ENCODE measurements around the gene ABI1. TPM values are rescaled to one million over a fixed set of nuclear protein-coding genes. Genes with fewer than 3 reads are reported as not detected.

The ABI1 gene
- total RNA-seq, 1 experiment from 2014 or later: 36.9 TPM

DNA sequence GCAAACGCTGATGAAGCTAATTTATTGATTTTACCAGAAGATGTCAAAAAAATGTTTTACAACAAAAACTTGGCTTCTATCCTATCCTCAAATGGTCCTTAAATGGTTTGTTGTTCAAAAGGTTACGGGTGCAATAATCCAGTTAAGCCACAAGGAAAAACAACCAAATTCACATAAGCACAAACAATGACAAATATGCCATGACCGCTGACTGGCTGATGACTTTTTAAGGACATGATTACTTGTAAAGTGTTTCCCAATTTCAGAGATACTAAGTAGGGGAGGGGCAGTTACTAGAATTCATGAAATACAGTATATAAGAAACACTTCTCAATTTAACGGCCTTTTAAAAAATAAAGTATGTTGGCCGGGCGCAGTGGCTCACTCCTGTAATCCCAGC is 28.8 kb downstream of the ABI1 start:
- Histone ChIP-seq H2BK20ac (ENCODE audit: low read depth, low read length, poor library complexity, severe bottlenecking) (no peak overlapping the region), H3K79me2 (ENCODE audit: insufficient read depth, low read length) (peaks cover 4% of the 10 kb centered on the region; the same call in 1 of the 2 replicates), H3K4me1 (ENCODE audit: insufficient read depth, low read length) (0 out of 2 replicates have a peak, but pooled peaks cover 2% of the 10 kb centered on the region), H2AFZ (ENCODE audit: low read length) (no peak overlapping the region), H2BK120ac (ENCODE audit: low read depth, low read length, poor library complexity, severe bottlenecking) (no peak overlapping the region), H3K23ac (ENCODE audit: insufficient read length, low read depth, low read length) (no peak overlapping the region), H3K4me2 (ENCODE audit: insufficient read depth, insufficient read length, low read length) (no peak overlapping the region), H2AK5ac (ENCODE audit: insufficient read length, low read length) (no peak overlapping the region), H2BK5ac (ENCODE audit: insufficient read length, low read length) (no peak overlapping the region), H3K27me3 (ENCODE audit: insufficient read depth, low read length) (no peaks in the 10 kb centered on the region), H3K4ac (ENCODE audit: low read depth, low read length) (no peak overlapping the region), H2BK15ac (ENCODE audit: low read depth, low read length) (no peak overlapping the region), H3K9ac (ENCODE audit: extremely low read depth, insufficient read length, low read length) (no peak overlapping the region), H3K9me3 (ENCODE audit: control insufficient read depth, low read depth, low read length) (no peaks in the 10 kb centered on the region), H3K79me1 (ENCODE audit: insufficient read depth, low read depth, low read length, poor library complexity, severe bottlenecking) (peaks cover 4% of the 10 kb centered on the region), H4K5ac (ENCODE audit: insufficient read length, low read depth, low read length) (no peak overlapping the region), H3K18ac (ENCODE audit: insufficient read length, low read depth, low read length) (no peak overlapping the region), H4K20me1 (ENCODE audit: control insufficient read depth, insufficient read depth, insufficient read length) (no peaks in the 10 kb centered on the region), H3K56ac (ENCODE audit: insufficient read length, low read depth, low read length) (no peak overlapping the region), H4K91ac (ENCODE audit: insufficient read length, low read depth, low read length) (no peak overlapping the region), H3K27ac (ENCODE audit: insufficient read length, low read depth, low read length) (no peak overlapping the region), H4K8ac (replicated peaks; ENCODE audit: insufficient read length, low read depth, low read length) (no peak overlapping the region), H2BK12ac (ENCODE audit: insufficient read length, low read depth, low read length) (no peak overlapping the region), H3K23me2 (ENCODE audit: insufficient read length, low read depth, low read length, poor library complexity, severe bottlenecking) (no peaks in the 10 kb centered on the region), H3K14ac (ENCODE audit: insufficient read depth, low read length) (no peak overlapping the region), H3T11ph (ENCODE audit: low read length) (no peak overlapping the region)
- no peak for DNase-seq
- WGBS (ENCODE audit: extremely low coverage, insufficient read length, low lambda C conversion rate): no CpG with 5 or more reads among the region's 6 CpGs
- peaks cover 9 to 11% of the 10 kb centered on the region in 2 experiments for H3K4me1 Mint-ChIP-seq
- peaks cover 0 to 11% (median 5%) of the 10 kb centered on the region in 3 experiments; a peak in 4 of 7 replicates for H3K36me3 Mint-ChIP-seq (ENCODE audit: insufficient read depth in 1 of 3, low read depth in 3 of 3)
- H3K27me3 Mint-ChIP-seq (ENCODE audit: low read depth): no peaks in the 10 kb centered on the region
- H3K9me3 Mint-ChIP-seq: no peaks in the 10 kb centered on the region; a peak in 2 of 5 replicates
- H3K4me3 Mint-ChIP-seq: no peak overlapping the region
- no peak overlapping the region for H3K27ac Mint-ChIP-seq
- TF ChIP-seq, protein P1, sequence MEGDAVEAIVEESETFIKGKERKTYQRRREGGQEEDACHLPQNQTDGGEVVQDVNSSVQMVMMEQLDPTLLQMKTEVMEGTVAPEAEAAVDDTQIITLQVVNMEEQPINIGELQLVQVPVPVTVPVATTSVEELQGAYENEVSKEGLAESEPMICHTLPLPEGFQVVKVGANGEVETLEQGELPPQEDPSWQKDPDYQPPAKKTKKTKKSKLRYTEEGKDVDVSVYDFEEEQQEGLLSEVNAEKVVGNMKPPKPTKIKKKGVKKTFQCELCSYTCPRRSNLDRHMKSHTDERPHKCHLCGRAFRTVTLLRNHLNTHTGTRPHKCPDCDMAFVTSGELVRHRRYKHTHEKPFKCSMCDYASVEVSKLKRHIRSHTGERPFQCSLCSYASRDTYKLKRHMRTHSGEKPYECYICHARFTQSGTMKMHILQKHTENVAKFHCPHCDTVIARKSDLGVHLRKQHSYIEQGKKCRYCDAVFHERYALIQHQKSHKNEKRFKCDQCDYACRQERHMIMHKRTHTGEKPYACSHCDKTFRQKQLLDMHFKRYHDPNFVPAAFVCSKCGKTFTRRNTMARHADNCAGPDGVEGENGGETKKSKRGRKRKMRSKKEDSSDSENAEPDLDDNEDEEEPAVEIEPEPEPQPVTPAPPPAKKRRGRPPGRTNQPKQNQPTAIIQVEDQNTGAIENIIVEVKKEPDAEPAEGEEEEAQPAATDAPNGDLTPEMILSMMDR (conservative IDR thresholded peaks at IDR 0.05): no peak

Data from H9 (cell line).